Transverse colon (tissue), 4 donors: Measurements from ENCODE around the gene COMMD3.

Experiments used
- POLR2A ChIP-seq: fragments of 450-650 bp; IDR thresholded peaks from one replicate; pipeline ENCODE4 v1.6.1; 2016; ENCODE audit warnings: antibody characterized with exemption, mild to moderate bottlenecking, moderate library complexity
- POLR2AphosphoS5 ChIP-seq, 3 donors: sonication (generic); formaldehyde crosslinking; IDR thresholded peaks; one replicate each; pipeline ENCODE4 v1.6.1; 2016; ENCODE audit warnings: antibody characterized with exemption in 3 of 3
- TF ChIP-seq, protein P1 (sequence below), 5 experiments: fragments of 200-600 bp in 3 of 5; fragments of 450-650 bp in 2 of 5; sonication (generic) in 3 of 5; IDR thresholded peaks; 1 replicate in 2 of 5; 2 replicates in 3 of 5; pipeline ENCODE4 v1.5.1; 2016 to 2017; ENCODE audit warnings: antibody characterized with exemption in 5 of 5, inconsistent platforms in 3 of 5, mild to moderate bottlenecking in 2 of 5, moderate library complexity in 1 of 5

DNA sequence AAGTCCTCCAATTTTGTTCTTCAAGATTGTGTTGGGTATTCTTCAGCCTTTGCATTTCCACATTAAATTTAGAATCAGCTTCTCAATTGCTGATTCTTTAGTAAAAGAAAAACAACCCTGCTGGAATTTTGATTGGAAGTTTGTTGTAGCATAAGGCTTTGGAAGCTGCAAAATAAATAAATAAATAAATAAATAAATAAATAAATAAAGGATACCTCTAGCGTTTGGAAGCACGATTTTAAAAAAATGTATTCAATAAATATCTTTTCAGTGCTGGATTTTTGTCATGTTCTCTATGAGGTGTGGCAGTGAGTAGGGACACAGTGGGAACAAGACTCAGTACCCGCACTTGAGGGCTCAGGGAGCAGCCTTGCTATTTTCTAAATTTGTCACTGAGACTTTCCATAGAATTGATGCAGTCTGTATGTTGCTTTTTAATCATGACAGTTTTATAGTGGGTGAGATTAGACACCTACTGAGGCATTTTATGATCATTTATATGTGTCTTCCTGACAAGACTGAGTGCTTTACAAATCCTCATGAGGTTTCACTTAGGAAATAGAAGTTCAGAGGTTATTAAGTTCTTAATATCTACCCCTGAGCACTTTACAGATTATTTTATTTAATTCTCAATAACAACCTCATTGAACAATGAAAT, 22.3 kb upstream of the COMMD3 start:
- TF ChIP-seq, protein P1, sequence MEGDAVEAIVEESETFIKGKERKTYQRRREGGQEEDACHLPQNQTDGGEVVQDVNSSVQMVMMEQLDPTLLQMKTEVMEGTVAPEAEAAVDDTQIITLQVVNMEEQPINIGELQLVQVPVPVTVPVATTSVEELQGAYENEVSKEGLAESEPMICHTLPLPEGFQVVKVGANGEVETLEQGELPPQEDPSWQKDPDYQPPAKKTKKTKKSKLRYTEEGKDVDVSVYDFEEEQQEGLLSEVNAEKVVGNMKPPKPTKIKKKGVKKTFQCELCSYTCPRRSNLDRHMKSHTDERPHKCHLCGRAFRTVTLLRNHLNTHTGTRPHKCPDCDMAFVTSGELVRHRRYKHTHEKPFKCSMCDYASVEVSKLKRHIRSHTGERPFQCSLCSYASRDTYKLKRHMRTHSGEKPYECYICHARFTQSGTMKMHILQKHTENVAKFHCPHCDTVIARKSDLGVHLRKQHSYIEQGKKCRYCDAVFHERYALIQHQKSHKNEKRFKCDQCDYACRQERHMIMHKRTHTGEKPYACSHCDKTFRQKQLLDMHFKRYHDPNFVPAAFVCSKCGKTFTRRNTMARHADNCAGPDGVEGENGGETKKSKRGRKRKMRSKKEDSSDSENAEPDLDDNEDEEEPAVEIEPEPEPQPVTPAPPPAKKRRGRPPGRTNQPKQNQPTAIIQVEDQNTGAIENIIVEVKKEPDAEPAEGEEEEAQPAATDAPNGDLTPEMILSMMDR (IDR thresholded peaks at IDR 0.05) = no peak
- TF ChIP-seq POLR2A (no peak), POLR2AphosphoS5 (IDR thresholded peaks at IDR 0.05) (no peak)
